ENCODE measurements around the gene TCEA3. TPM values are rescaled to one million over a fixed set of nuclear protein-coding genes. Genes with fewer than 3 reads are reported as not detected.

TCEA3 gene
- total RNA-seq, 1 donor from 2014 or later = 3.3 TPM

GRCh38 chr1:23395154-23395724 is 29.3 kb downstream of the TCEA3 start:
- DNase-seq (ENCODE audit: low read depth) (no peak), FAIRE-seq (no peak)
- H3K4me1 Mint-ChIP-seq (ENCODE audit: low read depth, unreplicated experiment) = peaks cover 14% of the 10 kb centered on the region
- TF ChIP-seq CTCF (IDR thresholded peaks at IDR 0.05; ENCODE audit: insufficient read depth, low read depth, low read length) (no peak), EZH2 (IDR thresholded peaks at IDR 0.05; ENCODE audit: insufficient read depth, low read length) (no peak)
- Histone ChIP-seq H3K27me3 (ENCODE audit: insufficient read depth, low read length) (no peaks in the 10 kb centered on the region), H3K27ac (ENCODE audit: low read depth, low read length) (peak overlapping the region; percentile 56), H3K9ac (ENCODE audit: low read length) (peak overlapping the region; percentile 24), H3K4me3 (ENCODE audit: insufficient read depth, low read depth, low read length) (no peak overlapping the region), H4K20me1 (ENCODE audit: insufficient read depth, low read length) (no peaks in the 10 kb centered on the region), H3K36me3 (ENCODE audit: insufficient read depth, low read length) (no peaks in the 10 kb centered on the region), H3K4me1 (ENCODE audit: insufficient read depth, low read length) (peaks cover 24% of the 10 kb centered on the region), H3K79me2 (ENCODE audit: insufficient read depth, low read length) (no peaks in the 10 kb centered on the region), H2AFZ (ENCODE audit: low read depth, low read length) (no peak overlapping the region), H3K9me3 (ENCODE audit: insufficient read depth, low read depth, low read length) (no peaks in the 10 kb centered on the region), H3K4me2 (ENCODE audit: low read length) (peak overlapping the region; percentile 68)
- H3K9me3 Mint-ChIP-seq (ENCODE audit: unreplicated experiment) = peaks cover 2% of the 10 kb centered on the region
- H3K36me3 Mint-ChIP-seq (ENCODE audit: low read depth, unreplicated experiment) = peaks cover 7% of the 10 kb centered on the region
- H3K27me3 Mint-ChIP-seq (ENCODE audit: low read depth, unreplicated experiment) = peaks cover 24% of the 10 kb centered on the region
- H3K4me3 Mint-ChIP-seq (ENCODE audit: unreplicated experiment) = no peak overlapping the region
- H3K27ac Mint-ChIP-seq (ENCODE audit: unreplicated experiment) = no peak overlapping the region

GRCh38 chr1:23394684-23395083 is 29.9 kb downstream of the TCEA3 start:
- Mint-ChIP-seq H3K27ac (ENCODE audit: unreplicated experiment) (no peak overlapping the region), H3K27me3 (ENCODE audit: low read depth, unreplicated experiment) (peaks cover 28% of the 10 kb centered on the region), H3K9me3 (ENCODE audit: unreplicated experiment) (peaks cover 2% of the 10 kb centered on the region), H3K4me3 (ENCODE audit: unreplicated experiment) (no peak overlapping the region), H3K36me3 (ENCODE audit: low read depth, unreplicated experiment) (peaks cover 7% of the 10 kb centered on the region), H3K4me1 (ENCODE audit: low read depth, unreplicated experiment) (peaks cover 14% of the 10 kb centered on the region)
- no peaks in the 10 kb centered on the region for H3K79me2 ChIP-seq (ENCODE audit: insufficient read depth, low read length)
- H3K4me3 ChIP-seq (ENCODE audit: insufficient read depth, low read depth, low read length) = no peak overlapping the region
- no peaks in the 10 kb centered on the region for H3K36me3 ChIP-seq (ENCODE audit: insufficient read depth, low read length)
- H3K9ac ChIP-seq (ENCODE audit: low read length) = peak overlapping the region; percentile 24
- TF ChIP-seq EZH2 (IDR thresholded peaks at IDR 0.05; ENCODE audit: insufficient read depth, low read length) = no peak
- TF ChIP-seq CTCF (IDR thresholded peaks at IDR 0.05; ENCODE audit: insufficient read depth, low read depth, low read length) = no peak
- H3K27me3 ChIP-seq (ENCODE audit: insufficient read depth, low read length) = no peaks in the 10 kb centered on the region
- H2AFZ ChIP-seq (ENCODE audit: low read depth, low read length) = peak overlapping the region; percentile 24
- FAIRE-seq (no peak), DNase-seq (ENCODE audit: low read depth) (peak; percentile 90)
- peak overlapping the region; percentile 56 for H3K27ac ChIP-seq (ENCODE audit: low read depth, low read length)
- H3K9me3 ChIP-seq (ENCODE audit: insufficient read depth, low read depth, low read length) = no peaks in the 10 kb centered on the region
- peak overlapping the region; percentile 68 for H3K4me2 ChIP-seq (ENCODE audit: low read length)
- H3K4me1 ChIP-seq (ENCODE audit: insufficient read depth, low read length) = peaks cover 24% of the 10 kb centered on the region
- H4K20me1 ChIP-seq (ENCODE audit: insufficient read depth, low read length) = no peaks in the 10 kb centered on the region

GRCh38 chr1:23394181-23394580 is 30.4 kb downstream of the TCEA3 start:
- H3K4me2 ChIP-seq (ENCODE audit: low read length) = peak overlapping the region; percentile 68

More at GRCh38 chr1:23394181-23394580, 30.4 kb downstream of the TCEA3 start:
- no peak overlapping the region for H3K27ac Mint-ChIP-seq (ENCODE audit: unreplicated experiment)
- no peaks in the 10 kb centered on the region for H3K27me3 ChIP-seq (ENCODE audit: insufficient read depth, low read length)
- peak overlapping the region; percentile 56 for H3K27ac ChIP-seq (ENCODE audit: low read depth, low read length)
- TF ChIP-seq EZH2 (IDR thresholded peaks at IDR 0.05; ENCODE audit: insufficient read depth, low read length) (no peak), CTCF (IDR thresholded peaks at IDR 0.05; ENCODE audit: insufficient read depth, low read depth, low read length) (no peak)
- H3K4me3 ChIP-seq (ENCODE audit: insufficient read depth, low read depth, low read length) = no peak overlapping the region
- no peaks in the 10 kb centered on the region for H3K79me2 ChIP-seq (ENCODE audit: insufficient read depth, low read length)
- peaks cover 31% of the 10 kb centered on the region for H3K27me3 Mint-ChIP-seq (ENCODE audit: low read depth, unreplicated experiment)
- peak overlapping the region; percentile 24 for H3K9ac ChIP-seq (ENCODE audit: low read length)
- peaks cover 7% of the 10 kb centered on the region for H3K36me3 Mint-ChIP-seq (ENCODE audit: low read depth, unreplicated experiment)
- H2AFZ ChIP-seq (ENCODE audit: low read depth, low read length) = peak overlapping the region; percentile 24
- H3K4me1 Mint-ChIP-seq (ENCODE audit: low read depth, unreplicated experiment) = peaks cover 14% of the 10 kb centered on the region
- no peak overlapping the region for H3K4me3 Mint-ChIP-seq (ENCODE audit: unreplicated experiment)
- FAIRE-seq (no peak), DNase-seq (ENCODE audit: low read depth) (peak; percentile 76)
- peaks cover 24% of the 10 kb centered on the region for H3K4me1 ChIP-seq (ENCODE audit: insufficient read depth, low read length)
- no peaks in the 10 kb centered on the region for H3K36me3 ChIP-seq (ENCODE audit: insufficient read depth, low read length)
- no peaks in the 10 kb centered on the region for H3K9me3 ChIP-seq (ENCODE audit: insufficient read depth, low read depth, low read length)
- H4K20me1 ChIP-seq (ENCODE audit: insufficient read depth, low read length) = no peaks in the 10 kb centered on the region
- H3K9me3 Mint-ChIP-seq (ENCODE audit: unreplicated experiment) = peaks cover 2% of the 10 kb centered on the region

All from astrocyte (in vitro differentiated cells and primary cell).